B cell (primary cell): ENCODE data around the gene ERRFI1. TPM values are rescaled to one million over a fixed set of nuclear protein-coding genes. Genes with fewer than 3 reads are reported as not detected.

Experiments used
- ATAC-seq: fragments of 200-7000 bp; cut with Tn5 transposase; one replicate; pipeline ENCODE4 v1.10.0; 2021; ENCODE audit warnings: low read depth, mild to moderate bottlenecking, moderate number of reproducible peaks, moderate library complexity
- CTCF ChIA-PET: fragments of 350-600 bp; sonication (Branson Sonifier 250); formaldehyde crosslinking; loops from one replicate; lab custom pipeline; 2021; ENCODE audit warnings: antibody characterized with exemption, inconsistent platforms; lab: Charles Lee
- POLR2A ChIA-PET: fragments of 350-600 bp; sonication (Branson Sonifier 250); formaldehyde crosslinking; loops from one replicate; lab custom pipeline; 2021; ENCODE audit warnings: antibody characterized with exemption; lab: Charles Lee
- DNase-seq: peaks from one replicate; pipeline ENCODE4 v3.0.0; 2013
- H2AFZ ChIP-seq: 2 replicates; pipeline ENCODE4 v1.6.1; 2012; ENCODE audit warnings: mild to moderate bottlenecking, low read depth, low read length; ENCODE audit not compliant: insufficient read depth, poor library complexity, severe bottlenecking
- H3K27ac ChIP-seq, 2 donors: 1 replicate in 1 of 2; 2 replicates in 1 of 2; pipeline ENCODE4 v1.5.1; 2012 to 2013; ENCODE audit warnings: low read length in 2 of 2, mild to moderate bottlenecking in 2 of 2, moderate library complexity in 1 of 2
- H3K27me3 ChIP-seq, 4 experiments: fragments of 200-600 bp in 1 of 4; sonication (generic) in 1 of 4; replicated peaks in 1 of 4; 1 replicate in 2 of 4; 2 replicates in 2 of 4; pipeline versions ENCODE4 v1.6.1 to v1.7.0; 2013 to 2016; ENCODE audit warnings: low read length in 3 of 4, mild to moderate bottlenecking in 2 of 4, mixed read lengths in 1 of 4, moderate library complexity in 1 of 4; ENCODE audit not compliant: insufficient read depth in 4 of 4, control insufficient read depth in 3 of 4; ENCODE audit errors: control extremely low read depth in 1 of 4
- H3K36me3 ChIP-seq, 2 experiments: replicated peaks in 1 of 2; 1 replicate in 1 of 2; 2 replicates in 1 of 2; pipeline versions ENCODE4 v1.6.1 to v1.7.1; 2013; ENCODE audit warnings: low read length in 1 of 2; ENCODE audit not compliant: insufficient read depth in 2 of 2, control insufficient read depth in 1 of 2; ENCODE audit errors: control extremely low read depth in 1 of 2, extremely low read depth in 1 of 2
- H3K4me1 ChIP-seq, 2 donors: fragments of 200-600 bp in 1 of 2; sonication (generic) in 1 of 2; 1 replicate in 1 of 2; 2 replicates in 1 of 2; pipeline versions ENCODE4 v1.5.1 to v1.6.1; 2013 to 2017; ENCODE audit warnings: low read length in 2 of 2; ENCODE audit not compliant: control insufficient read depth in 2 of 2, insufficient read depth in 2 of 2
- H3K4me2 ChIP-seq: replicated peaks from 2 replicates; pipeline ENCODE3; 2012; ENCODE audit warnings: mild to moderate bottlenecking, low read depth, low read length; ENCODE audit not compliant: poor library complexity, severe bottlenecking
- H3K4me3 ChIP-seq, 5 experiments: fragments of 200-600 bp in 1 of 5; sonication (generic) in 1 of 5; 1 replicate in 3 of 5; 2 replicates in 2 of 5; pipeline versions ENCODE4 v1.5.1 to v1.7.0; 2011 to 2016; ENCODE audit warnings: low read length in 4 of 5, mild to moderate bottlenecking in 4 of 5, low read depth in 2 of 5, control low read depth in 1 of 5, moderate library complexity in 1 of 5; ENCODE audit not compliant: insufficient read depth in 1 of 5; ENCODE audit errors: control extremely low read depth in 1 of 5, extremely low read depth in 1 of 5
- H3K79me2 ChIP-seq: fragments of 200-600 bp; sonication (generic); one replicate; pipeline ENCODE4 v1.6.0; 2016; ENCODE audit warnings: low read length; ENCODE audit not compliant: control insufficient read depth, insufficient read depth
- H3K9ac ChIP-seq: fragments of 200-600 bp; sonication (generic); 2 replicates; pipeline ENCODE4 v1.6.1; 2017; ENCODE audit warnings: mild to moderate bottlenecking, low read length, moderate library complexity
- H3K9me3 ChIP-seq, 3 donors: one replicate each; pipeline versions ENCODE4 v1.6.1 to v1.7.1; 2013; ENCODE audit warnings: low read length in 2 of 3; ENCODE audit not compliant: control insufficient read depth in 2 of 3, insufficient read depth in 1 of 3; ENCODE audit errors: control extremely low read depth in 1 of 3
- H4K20me1 ChIP-seq: 2 replicates; pipeline ENCODE4 v1.6.0; 2012; ENCODE audit warnings: mild to moderate bottlenecking, low read length; ENCODE audit not compliant: insufficient read depth, control insufficient read depth, poor library complexity, severe bottlenecking
- H3K27ac Mint-ChIP-seq: one replicate; pipeline ENCODE4 v1.8.0; 2021; ENCODE audit warnings: mixed read lengths
- H3K27me3 Mint-ChIP-seq: one replicate; pipeline ENCODE4 v1.8.0; 2021; ENCODE audit warnings: mixed read lengths
- H3K4me1 Mint-ChIP-seq: one replicate; pipeline ENCODE4 v1.8.0; 2021; ENCODE audit warnings: mixed read lengths
- H3K4me3 Mint-ChIP-seq: one replicate; pipeline ENCODE4 v1.8.0; 2021; ENCODE audit warnings: mixed read lengths
- H3K9me3 Mint-ChIP-seq: one replicate; pipeline ENCODE4 v1.8.0; 2022; ENCODE audit warnings: mixed read lengths; ENCODE audit not compliant: insufficient read depth
- EZH2 ChIP-seq: IDR thresholded peaks from 2 replicates; pipeline ENCODE4 v1.6.1; 2012; ENCODE audit warnings: borderline replicate concordance, low read depth, mild to moderate bottlenecking, moderate library complexity, low read length; ENCODE audit not compliant: insufficient read depth, poor library complexity, severe bottlenecking
- WGBS: methylation state at CpG from one replicate; pipeline ENCODE4 v1.1.5; 2013; ENCODE audit warnings: missing lambda C conversion rate; ENCODE audit not compliant: insufficient coverage; 5-methylcytosine and 5-hydroxymethylcytosine counted together
- intact Hi-C: fragments of 100-400 bp; cut with micrococcal nuclease; formaldehyde crosslinking; loops from one replicate; pipeline ENCODE4 v1.10.0; 2022
- polyA plus RNA-seq: library from polyadenylated mRNA; depleted of rRNA; stranded (reverse); fragments of >200 nt; gene quantifications from 2 replicates; pipeline ENCODE4 v1.2.3, GENCODE V29; 2012
- total RNA-seq, 2 donors: library from RNA; stranded (reverse); fragments of 120-200 nt in 1 of 2; gene quantifications; 1 replicate in 1 of 2; 2 replicates in 1 of 2; pipeline versions ENCODE4 v1.2.3 to v1.2.4, GENCODE V29; 2013 to 2022
- TF ChIP-seq, protein P1 (sequence below): fragments of 200-600 bp; IDR thresholded peaks from one replicate; pipeline ENCODE4 v1.8.0; 2022; ENCODE audit warnings: antibody characterized with exemption, mild to moderate bottlenecking

ERRFI1 gene
- total and polyA plus RNA-seq, 2 donors (not counting 1 experiment from before 2014, with no cell fraction given), result 1.5 to 2.0 TPM

DNA sequence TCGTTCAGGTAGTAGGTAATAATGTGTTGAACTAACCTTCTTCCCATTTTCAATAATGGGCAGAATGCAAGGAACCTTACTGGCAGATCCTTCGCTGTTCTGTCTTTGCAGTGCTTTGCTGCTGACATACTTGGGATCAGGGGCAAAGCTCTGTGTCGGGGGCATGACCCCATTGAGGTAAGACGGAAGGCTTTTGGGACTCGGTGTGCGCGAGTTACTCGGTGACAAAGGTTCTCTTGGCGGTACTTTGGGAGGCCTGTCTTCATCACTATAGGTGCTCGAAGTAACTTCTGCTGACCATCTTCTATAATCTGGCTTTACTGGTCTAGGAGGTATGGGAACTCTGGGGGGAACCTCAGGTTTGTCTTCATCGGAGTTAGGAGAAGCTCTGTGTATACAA, 12.7 kb downstream of the ERRFI1 start:
- POLR2A ChIA-PET, result no interaction called here
- intact Hi-C loops, result no loop called here
- CTCF ChIA-PET, result interaction anchor here (0.8 to 9.9 kb wide), 6 partner anchors 11 to 835 kb away, joined by 3 to 182 read pairs (median 26); no protein-coding TSS in a partner anchor
- Histone ChIP-seq H3K9me3 (no peaks in the 10 kb centered on the region), H3K27ac (no peak overlapping the region), H3K36me3 (no peaks in the 10 kb centered on the region), H3K9ac (no peak overlapping the region), H2AFZ (no peak overlapping the region), H3K4me1 (peaks cover 3 to 4% of the 10 kb centered on the region in 2 donors), H3K79me2 (no peaks in the 10 kb centered on the region), H3K27me3 (peaks cover 0 to 22% (median 11%) of the 10 kb centered on the region in 4 experiments), H3K4me3 (no peak overlapping the region), H4K20me1 (no peaks in the 10 kb centered on the region), H3K4me2 (no peak overlapping the region)
- DNase-seq (no peak), ATAC-seq (no peak)
- peaks cover 19% of the 10 kb centered on the region for H3K27me3 Mint-ChIP-seq
- no peak for TF ChIP-seq EZH2
- TF ChIP-seq, protein P1, sequence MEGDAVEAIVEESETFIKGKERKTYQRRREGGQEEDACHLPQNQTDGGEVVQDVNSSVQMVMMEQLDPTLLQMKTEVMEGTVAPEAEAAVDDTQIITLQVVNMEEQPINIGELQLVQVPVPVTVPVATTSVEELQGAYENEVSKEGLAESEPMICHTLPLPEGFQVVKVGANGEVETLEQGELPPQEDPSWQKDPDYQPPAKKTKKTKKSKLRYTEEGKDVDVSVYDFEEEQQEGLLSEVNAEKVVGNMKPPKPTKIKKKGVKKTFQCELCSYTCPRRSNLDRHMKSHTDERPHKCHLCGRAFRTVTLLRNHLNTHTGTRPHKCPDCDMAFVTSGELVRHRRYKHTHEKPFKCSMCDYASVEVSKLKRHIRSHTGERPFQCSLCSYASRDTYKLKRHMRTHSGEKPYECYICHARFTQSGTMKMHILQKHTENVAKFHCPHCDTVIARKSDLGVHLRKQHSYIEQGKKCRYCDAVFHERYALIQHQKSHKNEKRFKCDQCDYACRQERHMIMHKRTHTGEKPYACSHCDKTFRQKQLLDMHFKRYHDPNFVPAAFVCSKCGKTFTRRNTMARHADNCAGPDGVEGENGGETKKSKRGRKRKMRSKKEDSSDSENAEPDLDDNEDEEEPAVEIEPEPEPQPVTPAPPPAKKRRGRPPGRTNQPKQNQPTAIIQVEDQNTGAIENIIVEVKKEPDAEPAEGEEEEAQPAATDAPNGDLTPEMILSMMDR, result no peak
- H3K27ac Mint-ChIP-seq, result no peak overlapping the region
- WGBS, result 95% methylated on average over 9 of the region's 11 CpGs
- H3K9me3 Mint-ChIP-seq, result no peaks in the 10 kb centered on the region
- no peak overlapping the region for H3K4me3 Mint-ChIP-seq
- H3K4me1 Mint-ChIP-seq, result no peaks in the 10 kb centered on the region

DNA sequence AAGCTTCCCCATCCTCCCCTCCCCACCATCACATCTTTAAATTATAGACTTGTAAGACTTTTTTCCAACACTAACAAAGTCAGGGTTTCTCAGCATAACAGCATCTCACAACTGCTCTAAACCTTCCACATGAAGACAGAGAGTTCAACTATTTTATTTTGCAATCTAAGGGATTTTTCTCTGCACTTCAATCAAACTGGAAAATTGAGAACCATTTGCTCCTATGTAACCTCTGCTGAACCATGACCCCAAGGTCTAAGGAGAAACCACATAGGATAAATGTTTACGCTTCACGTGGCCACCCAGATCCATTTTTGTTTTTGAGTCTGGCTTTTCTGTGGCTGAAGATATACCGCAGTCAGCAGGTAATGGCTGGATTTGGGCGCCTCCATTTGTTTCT, 13.2 kb downstream of the ERRFI1 start:
- TF ChIP-seq, protein P1, result no peak
- no peak for TF ChIP-seq EZH2
- H3K9ac ChIP-seq, result no peak overlapping the region
- POLR2A ChIA-PET, result no interaction called here
- H3K9me3 ChIP-seq, result no peaks in the 10 kb centered on the region
- no peaks in the 10 kb centered on the region for H4K20me1 ChIP-seq
- no peak overlapping the region for H2AFZ ChIP-seq
- ATAC-seq (no peak), DNase-seq (no peak)
- peaks cover 3 to 4% of the 10 kb centered on the region in 2 donors for H3K4me1 ChIP-seq
- intact Hi-C loops, result no loop called here
- no peaks in the 10 kb centered on the region for H3K79me2 ChIP-seq
- no peaks in the 10 kb centered on the region for H3K4me1 Mint-ChIP-seq
- no peaks in the 10 kb centered on the region for H3K9me3 Mint-ChIP-seq
- WGBS, result 86% methylated on average over 2 of the region's 4 CpGs
- H3K36me3 ChIP-seq, result no peaks in the 10 kb centered on the region
- peaks cover 14% of the 10 kb centered on the region for H3K27me3 Mint-ChIP-seq
- no peak overlapping the region for H3K4me3 ChIP-seq
- peaks cover 0 to 22% (median 11%) of the 10 kb centered on the region in 4 experiments for H3K27me3 ChIP-seq
- H3K27ac Mint-ChIP-seq, result no peak overlapping the region
- no peak overlapping the region for H3K4me2 ChIP-seq
- no peak overlapping the region for H3K4me3 Mint-ChIP-seq
- no peak overlapping the region for H3K27ac ChIP-seq
- CTCF ChIA-PET, result interaction anchor here (0.8 to 9.9 kb wide), 6 partner anchors 24 to 836 kb away, joined by 3 to 182 read pairs (median 26); no protein-coding TSS in a partner anchor
